GM18511 (cell line): ENCODE data around the gene PIWIL1.

Experiments used
- ATAC-seq: cut with Tn5 transposase; IDR thresholded peaks from one replicate; pipeline ENCODE4 v1.9.1; 2021; ENCODE audit warnings: mild to moderate bottlenecking, moderate library complexity; ENCODE audit not compliant: unreplicated experiment

Gene PIWIL1

DNA sequence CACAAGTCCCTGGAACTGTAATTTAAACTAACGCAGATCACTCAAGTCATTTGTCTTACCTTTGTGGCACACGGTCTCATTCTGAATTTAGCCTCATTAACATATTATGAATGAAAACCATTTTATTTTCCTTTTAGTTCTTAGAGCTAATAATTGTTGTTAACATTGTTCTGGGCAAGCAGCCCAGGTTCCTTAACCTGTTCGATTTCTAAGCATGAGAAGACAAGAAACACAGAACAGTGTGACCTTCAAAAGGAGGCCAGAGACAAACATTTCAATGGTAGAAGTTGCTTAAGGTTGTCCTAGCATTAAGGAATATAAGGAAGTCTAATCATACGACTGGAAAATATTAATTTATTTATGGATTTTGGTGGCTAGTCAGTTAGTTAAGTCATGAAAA lies 35.2 kb downstream of the PIWIL1 start:
- ATAC-seq: no peak

DNA sequence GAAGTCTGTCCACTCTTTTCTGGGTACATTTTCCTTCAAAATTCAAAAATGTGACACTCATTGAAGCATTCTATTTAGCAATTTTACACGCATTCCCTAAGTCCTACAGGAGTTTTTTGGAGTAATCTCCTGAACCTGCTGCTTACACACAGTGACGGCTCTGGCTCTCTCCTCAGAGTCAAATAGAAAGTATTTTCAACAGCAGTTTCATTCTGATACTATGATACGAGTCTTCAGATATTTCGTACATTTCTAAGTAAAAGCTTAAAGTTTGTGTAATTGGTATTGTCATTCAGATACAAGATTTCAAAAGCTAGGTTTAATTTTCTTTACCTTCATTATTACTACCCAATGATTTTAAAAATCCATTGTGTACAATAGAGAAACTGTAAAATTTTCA lies 36.4 kb downstream of the PIWIL1 start:
- ATAC-seq: no peak

DNA sequence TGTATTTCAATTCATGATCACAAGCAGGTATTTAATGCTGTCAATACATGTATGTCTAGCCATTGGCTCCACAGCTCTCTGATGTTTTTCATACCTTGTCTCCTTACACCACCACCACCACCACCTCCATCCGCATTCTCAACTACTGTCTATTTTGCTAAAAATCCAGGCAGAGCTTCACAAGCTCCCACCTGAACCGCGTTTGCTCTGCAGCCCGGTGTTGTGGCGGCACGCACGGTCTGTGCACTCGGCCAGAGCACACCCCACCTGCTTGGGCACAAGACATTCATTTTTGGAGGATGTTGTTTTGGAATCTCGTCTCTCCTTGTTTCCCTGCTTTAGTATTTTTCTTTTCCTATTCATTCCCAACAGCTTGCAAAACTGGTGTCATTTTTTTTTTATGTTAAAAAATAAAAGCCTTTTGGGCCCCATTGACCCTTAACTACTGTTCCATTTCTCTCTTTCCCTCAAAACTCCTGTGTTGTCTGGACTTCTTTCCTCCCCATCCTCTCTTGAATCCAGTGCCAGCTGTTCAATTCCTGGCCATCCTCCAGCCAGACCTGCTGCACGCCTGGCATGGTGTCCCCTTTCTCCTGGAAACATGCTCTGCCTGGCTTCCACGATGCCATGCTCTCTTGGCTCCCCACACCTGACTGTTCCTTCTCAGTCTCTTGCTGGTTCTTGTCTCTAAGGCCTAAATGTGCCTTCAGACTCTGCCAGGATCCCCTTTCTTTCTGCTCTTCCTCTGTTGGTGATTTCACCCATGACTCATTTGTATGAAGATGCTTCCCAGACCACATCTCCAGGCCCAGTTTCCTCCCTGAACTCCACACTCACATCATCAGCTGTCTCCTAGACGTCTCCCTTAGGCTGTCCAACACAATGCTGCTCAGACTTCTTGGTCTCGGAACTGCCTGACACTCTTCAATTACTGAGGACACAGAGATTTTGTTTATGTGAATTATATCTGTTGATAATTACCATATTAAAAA lies 37.9 kb downstream of the PIWIL1 start:
- no peak for ATAC-seq

DNA sequence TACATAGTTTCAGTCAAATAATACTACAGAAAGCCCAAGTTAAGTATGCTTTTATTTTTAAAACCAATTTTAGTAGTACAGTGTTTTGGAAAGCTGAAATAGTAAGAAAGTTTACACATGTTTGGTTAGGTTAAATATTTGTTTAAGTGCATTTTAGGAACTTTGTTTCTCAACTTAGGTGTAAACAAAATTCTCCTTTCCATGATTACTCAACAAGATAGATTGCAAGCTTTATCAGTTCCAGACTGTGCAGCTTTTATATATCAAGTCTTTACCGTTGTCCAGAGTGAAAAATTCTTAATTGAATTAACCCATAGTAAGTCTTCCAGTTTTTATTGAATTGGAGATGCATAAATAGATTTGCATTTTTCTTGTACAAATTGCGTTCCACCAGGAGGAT lies 45.1 kb downstream of the PIWIL1 start:
- ATAC-seq: no peak

DNA sequence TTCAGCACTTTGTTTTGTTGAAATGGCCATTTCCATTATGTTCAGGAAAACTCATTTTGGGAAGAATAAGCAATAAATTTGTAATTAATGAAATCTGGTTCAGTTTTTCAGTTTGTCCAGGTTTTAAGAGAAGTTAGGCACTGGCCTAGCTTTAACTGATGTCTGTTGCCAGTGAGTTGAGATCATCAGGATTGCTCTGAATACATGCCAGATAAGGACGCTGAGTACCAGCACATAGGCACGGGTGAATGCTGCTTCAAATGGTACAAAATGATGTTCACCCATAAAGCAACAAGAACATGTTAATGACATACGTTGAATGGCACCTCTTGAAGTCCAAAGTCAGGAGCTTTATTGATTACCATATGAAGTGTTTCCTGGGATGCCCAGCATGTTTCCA lies 46.5 kb downstream of the PIWIL1 start:
- ATAC-seq: no peak

DNA sequence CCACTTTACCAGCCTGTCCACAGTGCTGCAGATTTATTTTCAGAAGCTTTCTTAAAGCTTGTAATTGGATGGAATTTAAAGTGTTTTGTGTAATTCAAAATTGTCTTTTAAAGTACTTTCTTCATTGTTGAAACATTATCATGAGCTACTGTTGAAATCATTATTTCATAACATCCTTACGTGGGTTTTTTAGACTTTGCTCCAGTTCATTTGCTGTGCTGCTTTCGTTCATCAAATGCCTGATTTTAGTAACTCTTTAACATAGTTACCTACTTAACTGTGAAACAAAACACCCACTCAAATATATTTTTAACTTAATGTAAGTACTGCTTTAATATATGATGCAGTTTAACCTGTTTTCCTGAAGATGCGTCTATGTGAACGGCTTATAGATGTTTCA lies 47.5 kb downstream of the PIWIL1 start:
- ATAC-seq: no peak

DNA sequence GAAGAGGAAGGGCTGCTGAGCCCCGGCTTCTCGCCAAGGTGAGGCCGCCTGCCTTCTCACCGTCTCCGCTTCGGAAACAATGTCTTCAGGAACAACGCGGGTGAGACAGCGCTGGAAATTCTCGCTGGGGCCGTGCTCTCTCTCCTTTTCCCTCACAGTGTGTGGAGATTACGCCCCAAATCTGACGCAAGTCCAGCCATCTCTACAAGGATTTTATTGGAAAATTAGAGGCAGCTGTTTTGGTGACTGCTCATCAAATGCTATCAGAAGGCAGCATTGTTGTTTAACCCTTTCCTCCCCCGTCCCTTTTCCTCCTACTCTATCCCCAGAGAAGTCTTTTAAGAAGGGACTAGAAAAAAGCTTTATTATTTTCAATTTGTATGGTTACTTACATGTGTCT lies 53.5 kb downstream of the PIWIL1 start:
- no peak for ATAC-seq

DNA sequence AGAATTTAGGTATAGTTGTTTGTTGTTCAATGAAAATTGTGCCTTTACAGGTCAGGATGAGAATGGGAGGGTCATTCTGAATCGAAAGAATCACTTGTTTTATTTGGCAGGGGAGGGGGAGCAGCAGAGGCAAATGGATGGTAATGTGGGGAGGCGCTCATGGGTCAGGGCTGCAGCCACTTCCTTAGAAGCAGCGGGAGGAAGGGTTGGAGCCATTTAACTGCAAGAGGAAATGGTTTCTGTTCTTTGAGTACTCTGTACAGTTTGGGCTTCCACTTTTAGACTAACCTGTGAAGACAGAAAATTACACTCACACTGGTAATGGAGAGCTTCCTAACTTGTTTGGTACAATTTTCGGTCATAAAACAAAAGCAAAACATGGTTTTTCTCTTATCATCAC lies 57.2 kb downstream of the PIWIL1 start:
- no peak for ATAC-seq

DNA sequence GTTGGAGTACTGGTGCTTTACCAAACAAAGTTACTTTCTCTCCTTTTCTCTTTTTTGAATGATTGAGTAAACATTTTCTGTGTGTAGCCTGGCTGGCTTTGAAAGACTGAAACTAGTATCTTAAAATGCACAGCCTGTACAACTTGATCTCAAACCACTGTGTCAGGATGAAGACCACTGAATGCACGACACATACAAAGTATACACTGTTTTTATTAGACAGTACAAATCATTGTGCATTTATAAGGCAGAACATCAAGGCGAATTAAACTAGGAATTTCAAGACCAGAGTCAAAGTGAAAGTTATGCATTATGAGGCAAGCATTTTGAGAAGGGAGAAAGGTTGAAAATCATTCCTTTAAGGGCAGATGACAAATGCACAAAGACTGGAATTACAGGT lies 59.0 kb downstream of the PIWIL1 start:
- ATAC-seq: no peak

DNA sequence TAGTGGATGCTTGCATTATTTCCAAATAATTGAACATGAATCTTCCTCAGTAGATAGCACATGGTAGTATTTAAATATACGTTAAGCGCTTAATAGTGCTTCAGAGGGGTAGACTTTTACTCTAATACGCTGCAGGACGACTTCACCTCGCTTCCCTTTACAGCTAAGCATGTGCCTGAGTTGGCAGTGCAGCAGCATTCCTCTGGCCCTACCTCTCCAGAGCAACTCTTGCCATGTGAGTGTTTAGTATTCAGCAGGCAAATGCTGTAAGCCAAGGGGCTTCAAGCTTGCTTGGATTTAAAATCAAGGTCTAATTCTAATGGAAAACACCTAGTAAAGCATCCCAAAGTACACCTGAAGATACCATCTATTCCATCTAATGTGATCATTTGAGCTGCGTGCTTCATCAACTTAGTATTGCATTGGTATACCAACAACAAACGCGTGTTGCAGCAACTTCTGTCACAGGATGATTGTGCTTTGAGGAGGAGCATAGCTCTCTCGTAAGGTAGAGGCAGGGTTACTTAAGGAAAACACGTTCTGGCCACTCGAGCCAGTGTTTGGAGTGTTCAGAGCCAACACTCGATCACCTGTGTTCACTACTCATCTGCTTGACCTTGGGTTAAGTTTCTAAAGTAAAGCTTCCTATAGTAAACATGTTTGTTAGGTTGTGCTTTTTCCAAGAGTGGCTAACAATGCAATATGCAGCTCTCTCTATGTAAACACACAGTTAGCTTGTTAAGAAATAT lies 60.6 kb downstream of the PIWIL1 start:
- no peak for ATAC-seq

DNA sequence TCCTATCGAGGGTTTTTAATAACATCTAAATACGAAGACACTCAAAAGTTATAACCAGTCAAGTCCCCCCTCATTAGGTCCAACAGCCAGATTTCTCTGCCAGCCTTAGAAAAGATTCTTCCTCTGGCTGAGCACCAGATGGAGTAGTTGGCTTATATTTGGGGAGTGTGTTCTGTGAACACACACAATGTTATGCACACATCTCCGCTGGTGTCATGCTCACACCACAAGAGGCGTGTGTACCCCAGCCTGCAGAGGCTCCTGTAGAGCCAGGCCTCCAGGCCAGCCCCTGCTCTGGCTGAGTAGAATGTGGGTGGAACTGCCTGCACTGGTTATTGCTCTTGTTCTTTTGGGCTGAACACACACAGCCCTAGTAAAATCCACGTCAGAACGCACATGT lies 64.0 kb downstream of the PIWIL1 start:
- no peak for ATAC-seq

DNA sequence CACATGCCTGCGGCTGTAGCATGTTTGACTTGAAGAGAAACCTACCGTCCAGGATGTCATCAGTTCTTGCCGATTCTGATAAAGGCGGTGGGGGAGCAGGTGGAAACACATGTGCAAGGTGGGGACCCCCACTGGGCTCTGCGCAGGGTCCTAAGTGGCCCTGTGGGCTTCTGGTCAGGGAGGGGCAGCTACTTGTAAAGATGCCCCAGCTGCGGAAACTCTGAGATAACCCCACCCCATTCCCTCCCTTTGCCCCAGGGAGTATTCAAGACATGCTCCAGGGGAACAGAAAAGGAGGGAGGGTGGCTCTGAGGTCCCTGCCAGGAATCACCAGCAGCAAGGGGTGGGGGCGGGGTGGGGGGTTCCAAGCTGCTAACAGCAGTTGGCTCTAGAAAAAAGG lies 67.6 kb downstream of the PIWIL1 start:
- ATAC-seq: no peak

DNA sequence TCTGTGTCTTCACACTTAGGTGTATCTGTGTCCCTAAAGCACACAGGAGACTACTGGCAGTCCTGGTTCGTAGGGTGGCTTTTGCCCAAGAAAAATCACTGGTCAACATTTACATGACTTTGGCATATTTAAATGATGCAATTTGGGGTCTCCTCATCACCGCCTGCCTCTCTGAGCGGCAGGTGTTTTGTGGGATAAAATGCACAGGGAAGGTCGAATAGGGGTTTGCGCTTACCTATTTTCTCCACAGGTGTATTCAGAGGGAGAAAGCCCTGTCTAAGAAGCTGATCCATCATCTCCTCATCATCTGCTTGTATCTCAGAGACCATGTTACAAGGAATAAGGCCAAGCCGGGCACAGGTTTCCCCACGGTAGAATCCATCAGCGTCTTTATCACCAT lies 74.7 kb downstream of the PIWIL1 start:
- no peak for ATAC-seq

DNA sequence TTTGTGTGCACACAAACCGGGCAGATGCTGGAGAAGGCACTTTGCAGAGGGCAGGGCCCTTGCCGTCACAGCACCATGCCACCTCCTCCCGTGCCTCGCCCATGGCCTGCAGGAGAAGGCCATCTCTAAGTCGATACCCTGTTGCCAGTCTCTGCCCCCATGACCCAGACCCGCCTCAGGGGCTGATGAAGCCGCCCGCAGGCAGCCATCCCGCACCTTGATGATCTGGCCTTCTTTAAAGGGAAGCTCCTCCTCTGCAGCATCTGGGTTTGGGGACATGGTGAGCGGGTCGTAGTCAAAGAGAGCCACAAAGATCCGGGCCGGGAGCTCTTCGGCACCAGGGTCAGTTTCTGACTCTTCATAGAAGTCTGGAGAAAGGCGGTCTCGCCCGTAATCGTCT lies 76.2 kb downstream of the PIWIL1 start:
- no peak for ATAC-seq

DNA sequence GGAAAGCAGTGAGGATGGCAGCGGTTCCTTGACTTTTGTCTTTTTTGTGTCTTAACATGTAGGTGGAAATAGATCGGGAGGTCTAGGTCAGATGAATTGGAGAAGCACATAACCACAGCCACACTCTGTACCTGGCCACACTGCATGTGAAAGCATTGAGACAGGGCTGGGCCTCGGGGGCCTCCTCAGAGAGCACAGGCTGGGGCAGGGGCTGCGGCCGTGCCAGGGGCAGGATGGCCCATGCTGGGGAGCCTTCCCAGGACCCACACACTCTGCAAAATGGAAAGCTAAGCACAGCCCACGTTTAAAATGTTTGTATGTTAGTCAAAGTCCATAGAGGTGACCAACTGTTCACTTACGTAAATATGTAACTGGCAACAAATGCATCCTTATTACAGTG lies 76.7 kb downstream of the PIWIL1 start:
- ATAC-seq: no peak

DNA sequence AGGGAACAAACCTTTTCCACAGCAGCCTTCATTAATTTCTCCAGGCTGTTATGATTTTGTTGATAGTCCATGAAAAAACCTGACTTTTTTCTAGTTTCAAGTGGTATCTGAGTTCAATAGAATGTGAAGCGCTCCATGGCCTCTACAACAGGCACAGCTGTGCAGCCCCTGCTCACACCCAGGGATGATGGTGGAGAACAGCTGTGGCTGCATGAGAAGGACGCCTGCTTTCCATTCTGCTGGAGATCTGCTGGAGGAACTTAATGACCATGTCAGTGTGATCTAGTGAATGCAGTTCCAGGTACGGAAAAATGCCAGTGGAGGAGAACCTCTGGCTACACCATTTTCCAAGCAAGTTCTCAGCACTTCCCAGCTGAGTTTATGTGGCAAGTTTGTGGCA lies 80.6 kb downstream of the PIWIL1 start:
- no peak for ATAC-seq

DNA sequence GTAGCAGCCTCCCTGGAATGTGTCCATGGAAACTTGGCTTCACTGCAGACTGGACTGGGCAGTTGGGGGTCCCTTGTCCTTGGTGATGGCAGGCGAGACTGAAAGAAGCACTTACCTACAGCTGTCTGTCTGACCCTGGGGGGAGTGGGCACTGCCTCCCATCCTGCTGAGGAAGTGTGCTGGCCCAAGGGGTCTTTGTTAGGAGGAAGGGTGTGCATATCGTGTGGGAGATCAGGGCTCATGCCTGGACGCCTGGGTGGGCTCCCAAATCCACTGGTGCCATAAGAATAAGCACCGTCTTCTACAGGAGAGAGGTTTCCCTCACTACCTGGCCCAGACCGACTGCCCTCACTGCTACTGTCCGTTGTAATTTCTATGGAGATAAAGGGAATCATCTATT lies 81.4 kb downstream of the PIWIL1 start:
- ATAC-seq: no peak

DNA sequence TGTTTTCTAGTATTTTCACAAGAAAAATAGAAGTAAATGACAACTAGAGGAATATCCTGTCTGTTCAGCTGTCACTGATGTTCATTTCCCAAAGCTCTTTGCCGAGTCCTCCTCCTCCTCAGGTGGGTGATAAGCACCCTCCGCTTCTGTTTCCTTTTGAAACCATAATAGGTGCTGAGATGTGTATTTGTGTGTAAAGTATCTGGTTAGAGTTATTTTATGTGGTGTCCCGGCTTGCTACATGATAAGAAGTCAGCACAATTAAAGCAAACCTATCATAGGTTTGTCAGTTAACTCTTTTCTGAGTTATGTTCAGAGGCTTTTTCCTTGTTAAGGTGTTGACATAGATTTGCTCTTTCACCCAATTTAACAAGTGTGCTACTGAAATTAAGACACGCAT lies 82.4 kb downstream of the PIWIL1 start:
- no peak for ATAC-seq

DNA sequence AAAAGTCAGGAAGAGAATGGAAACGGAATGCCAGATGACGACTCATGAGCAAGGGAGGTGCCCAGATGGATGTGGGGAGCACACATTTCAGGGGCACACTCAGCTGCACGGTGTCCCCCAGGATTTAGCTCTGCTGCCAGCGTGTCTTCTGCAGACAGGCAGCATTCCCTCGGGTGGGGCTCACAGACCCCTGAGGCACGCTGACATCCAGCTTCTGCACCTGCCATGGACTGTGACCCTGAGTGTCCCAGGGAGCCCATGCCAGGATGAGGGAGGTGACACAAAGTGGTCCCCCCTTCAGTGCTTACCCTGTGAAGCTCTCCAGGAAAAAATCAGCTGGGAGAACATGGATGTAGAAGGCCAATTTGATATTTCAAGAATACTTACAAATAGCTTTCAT lies 84.2 kb downstream of the PIWIL1 start:
- ATAC-seq: no peak
